ENCODE results near the gene IL1RAP. TPM values are rescaled to one million over a fixed set of nuclear protein-coding genes. Genes with fewer than 3 reads are reported as not detected.

The IL1RAP gene
- total and polyA plus RNA-seq, 2 donors (not counting 3 experiments of a cell fraction or from before 2014, with no cell fraction given), result 4.3 to 9.2 TPM

GRCh38 chr3:190580417-190580816 is 66.5 kb downstream of the IL1RAP start:
- no peak for DNase-seq (ENCODE audit: low read depth, low spot score)
- no peaks in the 10 kb centered on the region for H3K9me3 ChIP-seq (replicated peaks; ENCODE audit: control insufficient read depth, insufficient read depth, low read length)
- H2AFZ ChIP-seq (ENCODE audit: low read depth, low read length), result no peak overlapping the region
- H3K36me3 ChIP-seq (ENCODE audit: control insufficient read depth in 2 of 2, extremely low read depth in 1 of 2, insufficient read depth in 2 of 2, low read length in 2 of 2), result no peaks in the 10 kb centered on the region
- TF ChIP-seq EZH2 (IDR thresholded peaks at IDR 0.05; ENCODE audit: borderline replicate concordance, low read depth, low read length, severe bottlenecking) (no peak), POLR2A (IDR thresholded peaks at IDR 0.05; ENCODE audit: low read depth, low read length) (no peak), POLR2AphosphoS5 (IDR thresholded peaks at IDR 0.05; ENCODE audit: insufficient read depth, low read depth, low read length) (no peak), MAX (IDR thresholded peaks at IDR 0.05; ENCODE audit: insufficient read depth, insufficient read length) (no peak), GATA2 (IDR thresholded peaks at IDR 0.05; ENCODE audit: insufficient read depth, insufficient read length, low read depth, low read length) (no peak), MYC (IDR thresholded peaks at IDR 0.05; ENCODE audit: low read depth, low read length) (no peak), FOS (IDR thresholded peaks at IDR 0.05; ENCODE audit: borderline replicate concordance, insufficient read depth, low read length) (no peak), JUN (IDR thresholded peaks at IDR 0.05; ENCODE audit: borderline replicate concordance, insufficient read depth, insufficient read length, low read depth) (no peak), CTCF (IDR thresholded peaks at IDR 0.05; ENCODE audit: extremely low read depth in 1 of 2, insufficient read depth in 1 of 2, low read depth in 1 of 2, low read length in 2 of 2) (no peak)
- FAIRE-seq, result no peak
- H3K27me3 ChIP-seq (ENCODE audit: control insufficient read depth in 2 of 2, insufficient read depth in 2 of 2, low read length in 2 of 2), result no peaks in the 10 kb centered on the region
- H3K79me2 ChIP-seq (ENCODE audit: control insufficient read depth, insufficient read depth, low read length), result no peaks in the 10 kb centered on the region
- H3K9me1 ChIP-seq (replicated peaks; ENCODE audit: control insufficient read depth, extremely low read depth, insufficient read depth, low read length), result no peaks in the 10 kb centered on the region
- no peak overlapping the region for H3K27ac ChIP-seq (ENCODE audit: insufficient read depth, low read depth, low read length)
- no TSS peak for BruUV-seq (replicated peaks)
- intact Hi-C loops (cut with micrococcal nuclease) (no loop called here), dilution Hi-C loops (cut with MboI; ENCODE audit: extremely low pct_ligation_motif_present, low sequenced_read_pairs) (no loop called here)
- H3K4me3 ChIP-seq (replicated peaks in 1 of 3; ENCODE audit: insufficient read depth in 1 of 3, low read depth in 1 of 3, low read length in 3 of 3), result no peak overlapping the region
- no peak overlapping the region for H3K4me2 ChIP-seq (ENCODE audit: insufficient read depth, low read length)
- peaks cover 13% of the 10 kb centered on the region for H3K4me1 ChIP-seq (ENCODE audit: control insufficient read depth, extremely low read depth, insufficient read depth, low read length)
- no peaks in the 10 kb centered on the region for H4K20me1 ChIP-seq (replicated peaks; ENCODE audit: control insufficient read depth, extremely low read depth, insufficient read depth, low read length)
- POLR2A ChIA-PET, result no interaction called here
- no peak overlapping the region for H3K9ac ChIP-seq (replicated peaks; ENCODE audit: extremely low read depth, insufficient read depth, low read length)
- CTCF ChIA-PET, result interaction anchor here (0.9 to 1.7 kb wide), 5 partner anchors 14 to 116 kb away, joined by 3 to 9 read pairs (median 3); partner anchors contain the start of gene IL1RAP

Measured in endothelial cell of umbilical vein (primary cell).